GM21423 (cell line): ENCODE measurements around the gene KLHDC1.
A peak's percentile ranks its signal among the peaks of the same experiment; 100 is the strongest.
"Not testable (repeated sequence)": the region's sequence is repeated elsewhere in the genome, so short reads cannot be mapped to it uniquely, and the experiment has no call there.

Experiments used
- ATAC-seq: cut with Tn5 transposase; IDR thresholded peaks from one replicate; pipeline ENCODE4 v1.9.1; 2021; ENCODE audit warnings: mild to moderate bottlenecking, moderate library complexity; ENCODE audit not compliant: unreplicated experiment

Gene KLHDC1

DNA sequence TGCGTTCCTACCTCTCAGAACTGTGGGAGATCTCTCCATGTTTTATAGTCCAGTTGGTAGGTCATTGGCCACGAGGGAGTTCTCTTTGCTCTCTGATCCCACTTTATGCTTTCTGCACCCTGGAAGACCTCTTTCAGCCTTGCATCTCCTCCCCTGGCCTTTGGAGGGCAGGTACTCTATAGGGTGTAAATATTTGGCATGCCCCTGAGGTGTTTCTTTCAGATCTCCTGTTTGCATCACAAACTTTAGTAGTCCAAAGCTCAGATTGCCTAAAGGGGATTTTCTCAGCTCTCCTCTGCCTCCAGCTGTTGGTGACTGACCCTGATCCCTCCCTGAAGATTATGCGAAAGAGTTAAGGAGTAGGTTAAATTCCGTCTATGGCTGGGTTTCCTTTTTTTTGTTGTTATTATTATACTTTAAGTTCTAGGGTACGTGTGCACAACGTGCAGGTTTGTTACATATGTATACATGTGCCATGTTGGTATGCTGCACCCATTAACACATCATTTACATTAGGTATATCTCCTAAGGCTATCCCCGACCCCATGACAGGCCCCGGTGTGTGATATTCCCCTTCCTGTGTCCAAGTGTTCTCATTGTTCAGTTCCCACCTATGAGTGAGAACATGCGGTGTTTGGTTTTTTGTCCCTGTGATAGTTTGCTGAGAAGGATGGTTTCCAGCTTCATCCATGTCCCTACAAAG is 29.0 kb downstream of the KLHDC1 start:
- ATAC-seq = not testable (repeated sequence)

DNA sequence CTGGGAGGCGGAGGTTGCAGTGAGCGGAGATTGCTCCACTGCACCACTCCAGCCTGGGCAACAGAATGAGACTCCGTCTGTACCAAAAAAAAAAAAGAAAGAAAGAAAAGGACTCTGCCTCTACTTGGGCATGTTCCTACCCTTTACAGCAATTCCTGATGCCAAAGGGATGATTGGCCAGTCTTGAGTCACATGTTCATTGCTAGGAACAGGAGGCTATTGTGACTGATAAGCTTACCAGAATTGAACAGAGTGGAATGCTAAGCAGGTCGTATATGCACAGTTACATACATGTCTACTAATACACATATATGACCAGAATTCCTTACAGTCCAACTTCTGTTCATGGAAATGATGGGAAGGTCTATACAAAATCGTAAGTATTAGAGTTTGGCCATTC is 34.3 kb downstream of the KLHDC1 start:
- ATAC-seq = no peak

DNA sequence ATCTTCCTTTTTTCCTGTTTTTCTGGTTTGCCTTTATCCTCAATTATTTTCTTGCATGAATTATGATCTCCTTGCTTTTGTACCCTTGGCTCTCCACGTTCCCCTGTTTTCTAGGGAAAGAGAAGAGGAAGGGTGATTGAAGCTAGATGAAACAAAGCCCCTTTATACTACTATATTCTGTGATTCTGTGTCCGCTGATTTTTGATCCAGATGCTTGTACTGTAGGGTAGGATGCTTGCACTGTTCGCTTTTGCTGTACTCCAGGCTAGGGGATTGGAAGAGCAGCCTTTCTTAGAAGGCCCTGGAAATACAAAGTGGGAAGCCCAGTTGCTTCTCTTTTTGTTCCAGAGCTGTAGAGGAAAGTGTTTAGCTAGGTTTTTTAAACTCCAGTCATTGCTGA is 40.0 kb downstream of the KLHDC1 start:
- no peak for ATAC-seq

GRCh38 chr14:49733836-49734235 is 40.9 kb downstream of the KLHDC1 start:
- no peak for ATAC-seq

- ATAC-seq = not testable (repeated sequence)
These were observed 42.7 kb downstream of the KLHDC1 start for GRCh38 chr14:49735669-49736068.

DNA sequence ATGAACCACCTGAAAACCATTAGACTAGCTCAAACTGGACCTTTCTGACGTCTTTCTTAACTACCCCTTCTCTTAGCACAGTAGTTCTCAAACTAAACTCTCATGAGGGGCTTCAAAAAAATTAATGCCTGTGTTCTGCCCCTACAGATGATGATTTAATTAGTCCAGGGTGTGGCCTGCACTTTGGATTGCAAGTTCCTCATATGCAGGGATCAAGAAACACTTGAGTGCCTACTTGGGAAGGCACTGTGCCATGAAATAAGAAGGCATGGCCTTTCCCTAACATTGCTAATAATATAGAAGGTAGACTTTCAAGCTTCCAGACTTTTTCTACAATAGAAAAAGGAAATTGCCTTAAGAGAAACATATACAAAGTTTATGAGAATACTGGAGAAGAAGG is 52.3 kb downstream of the KLHDC1 start:
- ATAC-seq = no peak

DNA sequence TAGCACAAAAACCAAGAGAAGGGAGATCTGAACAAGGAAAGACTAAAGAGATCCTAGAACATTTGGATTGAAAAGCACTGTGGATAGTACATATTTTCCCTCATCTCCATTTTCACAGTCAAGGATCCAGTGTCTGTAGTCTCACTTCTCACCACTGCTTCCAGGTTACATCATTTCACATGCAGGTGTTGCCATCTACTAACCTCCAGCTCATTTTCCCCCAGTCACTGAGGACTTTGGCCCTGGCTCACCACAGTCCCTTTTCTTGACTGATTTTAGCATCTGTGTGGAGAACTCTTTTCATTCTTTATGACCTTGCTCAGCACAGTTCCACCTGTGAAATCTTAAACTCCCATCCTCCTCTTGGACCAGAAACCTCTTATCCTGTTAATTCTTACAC is 53.6 kb downstream of the KLHDC1 start:
- ATAC-seq = not testable (repeated sequence)

GRCh38 chr14:49754570-49755097 is 61.7 kb downstream of the KLHDC1 start:
- ATAC-seq = no peak

DNA sequence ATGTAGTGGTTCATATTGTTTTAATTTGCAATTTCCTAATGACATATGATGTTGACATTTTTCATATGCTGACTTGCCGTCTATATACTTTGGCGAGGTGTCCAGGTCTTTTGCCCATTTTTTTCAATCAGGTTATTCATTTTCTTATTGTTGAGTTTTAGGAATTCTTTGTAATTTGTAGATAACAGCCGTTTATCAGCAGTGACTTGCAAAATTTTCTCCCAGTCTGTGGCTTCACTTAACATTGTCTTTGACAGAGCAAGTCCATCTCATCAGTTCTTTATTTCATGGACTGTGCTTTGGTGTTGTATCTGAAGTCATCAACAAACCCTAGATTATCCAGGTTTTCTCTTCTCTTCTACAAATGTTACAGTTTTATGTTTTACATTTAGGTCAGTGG is 62.5 kb downstream of the KLHDC1 start:
- ATAC-seq = no peak

DNA sequence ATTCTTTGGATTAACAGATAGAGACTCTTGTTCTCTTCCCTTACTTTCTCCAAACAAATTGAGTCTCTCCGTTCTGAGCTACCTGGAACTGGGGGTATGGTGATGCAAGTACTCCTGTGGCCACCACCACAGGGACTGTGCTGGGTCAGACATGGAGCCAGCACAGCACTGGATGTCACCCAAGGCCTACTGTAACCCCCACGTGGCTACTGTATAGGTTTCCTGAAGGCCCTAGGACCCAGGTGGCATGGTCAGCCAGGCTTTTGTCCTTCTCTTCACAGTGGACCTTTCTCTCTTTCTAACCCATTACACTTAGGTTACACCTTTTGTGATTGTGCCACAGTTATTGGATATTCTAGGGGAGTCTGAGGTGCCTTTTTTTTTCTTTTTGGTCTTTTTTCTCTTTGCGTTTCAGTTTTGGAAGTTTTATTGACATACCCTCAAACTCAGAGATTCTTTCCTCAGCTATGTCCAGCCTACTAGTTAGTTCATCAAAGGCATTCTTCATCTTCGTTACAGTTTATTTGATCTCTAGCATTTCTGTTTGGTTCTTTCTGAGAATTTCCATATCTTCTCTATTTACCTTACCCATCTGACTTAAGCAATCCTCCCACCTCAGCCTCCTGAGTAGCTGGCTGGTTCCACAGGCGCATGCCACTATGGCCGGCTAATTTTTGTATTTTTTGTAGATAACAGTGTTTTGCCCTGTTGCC is 69.1 kb downstream of the KLHDC1 start:
- no peak for ATAC-seq

GRCh38 chr14:49766839-49767238 is 73.9 kb downstream of the KLHDC1 start:
- ATAC-seq = no peak

GRCh38 chr14:49767270-49767570 is 74.3 kb downstream of the KLHDC1 start:
- ATAC-seq = no peak

DNA sequence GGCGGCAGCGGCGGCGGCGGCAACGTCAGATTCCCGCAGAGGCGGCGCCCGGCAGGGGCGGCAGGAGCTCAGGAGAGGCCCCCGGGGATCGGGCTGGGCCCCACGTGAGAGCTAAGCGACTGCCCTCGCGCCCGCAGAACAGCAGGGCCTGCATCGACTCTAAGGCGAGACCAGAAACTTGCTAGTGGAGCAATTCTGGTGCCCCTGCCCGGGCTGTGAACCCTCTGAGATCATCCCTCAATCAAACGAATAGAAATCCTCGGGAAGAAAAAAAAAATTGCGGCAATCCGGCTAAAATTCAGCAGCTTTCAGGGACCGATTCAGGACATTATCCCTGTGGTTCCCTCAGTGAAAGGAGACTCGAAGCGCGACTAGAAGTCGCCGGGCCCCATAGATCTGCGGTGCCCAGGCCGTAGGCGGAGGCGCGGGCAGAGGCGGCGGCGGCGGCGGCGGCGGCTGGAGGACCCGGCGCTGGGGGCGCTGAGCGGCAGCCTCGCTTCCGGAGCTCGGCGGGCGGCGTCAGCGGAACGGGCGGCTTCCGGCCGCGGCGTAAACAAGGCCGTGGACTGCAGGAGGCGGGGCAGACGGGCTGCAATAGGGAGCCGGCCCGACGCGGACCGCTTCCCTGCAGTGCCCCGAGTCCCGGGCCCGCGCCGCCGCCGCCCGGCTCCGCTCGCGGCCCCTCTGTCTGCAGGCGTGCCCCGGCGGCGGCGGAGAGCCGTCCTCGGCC is 74.8 kb downstream of the KLHDC1 start, which contains the start of gene KLHDC2:
KLHDC2 (plus strand) TSS at position 583 of the 730 bp plus-strand sequence. CDS start 316 bp downstream, outside the sequence.
- ATAC-seq = peak; percentile 91

- peak; percentile 30 for ATAC-seq
These were observed 75.6 kb downstream of the KLHDC1 start for GRCh38 chr14:49768301-49769121.

GRCh38 chr14:49769171-49769570 is 76.3 kb downstream of the KLHDC1 start:
- no peak for ATAC-seq

DNA sequence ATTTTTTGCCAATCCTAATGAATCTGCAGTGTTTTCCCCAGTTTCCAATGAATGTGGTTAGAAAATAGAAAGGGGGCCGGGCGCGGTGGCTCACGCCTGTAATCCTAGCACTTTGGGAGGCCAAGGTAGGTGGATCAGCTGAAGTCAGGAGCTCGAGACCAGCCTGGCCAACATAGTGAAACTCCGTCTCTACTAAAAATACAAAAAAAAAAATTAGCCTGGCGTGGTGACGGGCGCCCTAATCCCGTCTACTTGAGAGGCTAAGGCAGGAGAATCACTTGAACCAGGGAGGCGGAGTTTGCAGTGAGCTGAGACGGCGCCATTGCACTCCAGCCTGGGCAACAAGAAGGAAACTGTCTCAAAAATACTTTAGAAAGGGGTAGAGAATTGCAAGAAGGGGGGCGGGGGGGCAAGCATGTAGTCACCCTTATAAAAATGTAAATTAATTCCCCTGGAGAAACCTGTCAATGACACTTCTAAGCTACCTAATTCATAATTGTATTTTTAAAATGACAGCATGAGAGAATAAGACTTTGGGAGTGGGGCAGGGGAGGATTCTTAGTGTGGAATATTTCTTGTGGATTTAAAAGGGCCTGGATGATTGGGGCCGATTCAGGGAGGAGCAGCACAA is 76.8 kb downstream of the KLHDC1 start:
- ATAC-seq = no peak

DNA sequence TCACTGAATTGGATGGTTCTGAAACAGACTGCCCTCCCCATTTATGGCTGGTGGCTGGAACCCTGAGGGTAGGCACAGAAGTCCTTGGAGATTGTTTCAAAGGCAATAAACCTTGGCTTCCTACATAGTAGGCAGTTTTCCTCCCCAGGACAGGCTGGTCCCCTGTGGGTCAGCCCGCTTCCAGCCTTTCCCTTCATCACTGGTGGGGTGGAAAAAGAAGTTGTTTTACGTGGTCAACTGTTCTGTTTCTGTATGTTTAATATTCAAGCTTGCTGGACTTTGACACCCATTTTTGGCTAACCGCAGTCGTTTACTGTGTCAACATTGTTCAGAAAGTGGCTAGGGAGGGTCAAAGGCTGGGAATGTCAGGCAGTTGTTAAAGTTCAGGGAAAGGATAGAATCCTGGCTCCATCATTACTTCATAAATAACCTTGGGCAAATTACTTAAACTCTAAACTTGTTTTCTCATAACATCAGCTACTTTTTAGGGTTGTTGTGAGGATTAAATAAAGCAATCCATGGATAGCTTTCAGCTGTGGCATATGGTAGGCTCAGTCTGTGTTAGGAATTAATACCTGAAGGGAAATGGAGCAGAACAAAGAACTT is 77.4 kb downstream of the KLHDC1 start:
- no peak for ATAC-seq

DNA sequence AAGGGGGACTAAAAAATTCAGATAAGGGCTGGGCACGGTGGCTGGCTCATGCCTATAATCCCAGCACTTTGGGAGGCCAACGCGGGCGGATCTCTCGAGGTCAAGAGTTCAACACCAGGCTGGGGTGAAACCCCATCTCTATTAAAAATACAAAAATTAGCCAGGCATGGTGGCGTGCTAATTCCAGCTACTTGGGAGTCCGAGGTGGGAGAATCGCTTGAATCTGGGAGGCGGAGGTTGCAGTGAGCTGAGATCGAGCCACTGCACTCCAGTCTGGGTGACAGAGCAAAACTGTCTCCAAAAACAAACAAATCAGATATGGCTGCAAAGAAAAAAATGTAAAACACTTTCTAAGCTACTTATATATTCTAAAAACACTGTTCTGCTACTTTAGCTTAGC is 78.8 kb downstream of the KLHDC1 start:
- ATAC-seq = not testable (repeated sequence)

DNA sequence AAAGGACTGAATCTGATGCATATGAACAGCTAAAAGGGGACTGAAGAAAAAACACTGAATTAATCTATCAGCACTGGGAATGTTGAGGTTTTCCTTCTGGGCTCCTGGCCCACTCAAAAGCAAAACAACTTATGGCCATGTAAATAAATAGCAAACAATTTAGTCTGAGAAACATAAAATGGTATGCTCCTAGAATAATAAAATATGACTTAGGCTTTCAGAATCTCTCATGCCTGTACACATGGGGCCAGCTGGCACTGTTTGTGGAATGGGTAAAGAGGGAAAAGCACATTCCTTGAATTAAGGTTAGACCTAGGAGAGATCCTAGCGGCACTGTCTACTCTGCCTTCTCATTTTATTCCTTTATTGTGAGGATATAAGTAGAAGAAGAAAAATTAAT is 81.2 kb downstream of the KLHDC1 start:
- no peak for ATAC-seq

- no peak for ATAC-seq
These were observed 85.5 kb downstream of the KLHDC1 start for GRCh38 chr14:49778421-49778820.
